Upper lobe of left lung (tissue), 4 donors: Measurements from ENCODE around the gene LCN15.
A peak's percentile ranks its signal among the peaks of the same experiment; 100 is the strongest.

Experiments used
- CTCF ChIP-seq, 6 experiments: fragments of 450-650 bp in 4 of 6; fragments of 200-600 bp in 2 of 6; sonication (generic) in 2 of 6; IDR thresholded peaks; one replicate each; pipeline ENCODE4 v1.5.1; 2016 to 2019; ENCODE audit warnings: antibody characterized with exemption in 6 of 6
- EP300 ChIP-seq, 4 donors: sonication (generic); formaldehyde crosslinking; IDR thresholded peaks; one replicate each; pipeline ENCODE4 v1.5.1; 2017; ENCODE audit warnings: antibody characterized with exemption in 4 of 4, control low read depth in 2 of 4
- POLR2A ChIP-seq, 4 donors: fragments of 450-650 bp; IDR thresholded peaks; one replicate each; pipeline ENCODE4 v1.5.1; 2016 to 2017; ENCODE audit warnings: antibody characterized with exemption in 4 of 4, mild to moderate bottlenecking in 2 of 4
- POLR2AphosphoS5 ChIP-seq, 2 donors: sonication (generic); formaldehyde crosslinking; IDR thresholded peaks; one replicate each; pipeline ENCODE4 v1.5.1; 2017; ENCODE audit warnings: antibody characterized with exemption in 2 of 2

GRCh38 chr9:136769710-136770191 is 5.4 kb upstream of the LCN15 start:
- TF ChIP-seq CTCF (IDR thresholded peaks at IDR 0.05) (peak in 5 of 6 experiments; percentile 26 to 65 (median 49)), POLR2A (IDR thresholded peaks at IDR 0.05) (no peak), POLR2AphosphoS5 (IDR thresholded peaks at IDR 0.05) (no peak), EP300 (IDR thresholded peaks at IDR 0.05) (no peak)
